A549 (cell line): Measurements from ENCODE around the gene MTF2. TPM values are rescaled to one million over a fixed set of nuclear protein-coding genes. Genes with fewer than 3 reads are reported as not detected.

ENCODE experiments used
- ATAC-seq, 2 experiments: fragments of 200-7000 bp in 1 of 2; fragments of >200 bp in 1 of 2; cut with Nextera tagmentation in 1 of 2; cut with Tn5 transposase in 1 of 2; 3 replicates each; pipeline versions ENCODE4 v1.8.0 to v1.9.1; 2018 to 2020; ENCODE audit warnings: mild to moderate bottlenecking in 1 of 2, moderate library complexity in 1 of 2
- CTCF ChIA-PET: fragments of 300-600 bp; sonication (Branson Sonifier 250); formaldehyde crosslinking; extraction: SDS; loops from one replicate; lab custom pipeline; 2021; ENCODE audit warnings: antibody characterized with exemption, inconsistent platforms; lab: Yijun Ruan, JAX
- POLR2A ChIA-PET: fragments of 350-600 bp; formaldehyde crosslinking; extraction: SDS; loops from one replicate; lab custom pipeline; 2021; ENCODE audit warnings: antibody characterized with exemption, inconsistent platforms; lab: Yijun Ruan, JAX
- DNase-seq, 2 experiments: peaks; one replicate each; pipeline versions ENCODE4 v3.0.0 to v3.0.0-alpha.2; 2011 to 2016; ENCODE audit warnings: low read depth in 1 of 2, low spot score in 1 of 2
- FAIRE-seq: peaks from 2 replicates; lab custom pipeline; 2011; peaks lifted over from hg19 to GRCh38; lab: Jason Lieb, UNC
- H3K27ac ChIP-seq, 2 experiments: fragments of >200 bp; sonication (Bioruptor Twin); formaldehyde crosslinking; 3 replicates each; pipeline ENCODE4 v1.5.1; 2016 to 2017
- H3K4me1 ChIP-seq: fragments of >200 bp; sonication (Bioruptor Twin); formaldehyde crosslinking; 3 replicates; pipeline ENCODE4 v1.6.1; 2016
- H3K4me2 ChIP-seq: fragments of >200 bp; sonication (Bioruptor Twin); formaldehyde crosslinking; 3 replicates; pipeline ENCODE4 v1.6.1; 2016
- H3K4me3 ChIP-seq: fragments of >200 bp; sonication (Bioruptor Twin); formaldehyde crosslinking; 3 replicates; pipeline ENCODE4 v1.5.1; 2016
- H3K9me3 ChIP-seq: fragments of >200 bp; sonication (Bioruptor Twin); formaldehyde crosslinking; 3 replicates; pipeline ENCODE4 v1.6.1; 2016
- ATOH8 ChIP-seq: fragments of 250-450 bp; sonication (Bioruptor Pico); IDR thresholded peaks from 2 replicates; pipeline ENCODE4 v1.5.0; 2020; ENCODE audit warnings: low read depth, mild to moderate bottlenecking, moderate library complexity
- BCL3 ChIP-seq: fragments of >200 bp; sonication (Bioruptor Twin); formaldehyde crosslinking; IDR thresholded peaks from 3 replicates; pipeline ENCODE4 v1.6.1; 2016
- CBX2 ChIP-seq: fragments of 200-600 bp; sonication (generic); IDR thresholded peaks from 2 replicates; pipeline ENCODE4 v1.6.1; 2016; ENCODE audit warnings: low read depth, mild to moderate bottlenecking, borderline replicate concordance
- CBX8 ChIP-seq: fragments of 200-600 bp; sonication (generic); IDR thresholded peaks from 2 replicates; pipeline ENCODE4 v1.6.1; 2016
- CHD2 ChIP-seq: fragments of 150-350 bp; IDR thresholded peaks from 2 replicates; pipeline ENCODE4 v1.6.1; 2014; ENCODE audit warnings: low read length; ENCODE audit not compliant: partially characterized antibody
- CHD4 ChIP-seq: fragments of 200-600 bp; sonication (generic); IDR thresholded peaks from 2 replicates; pipeline ENCODE4 v1.6.1; 2016; ENCODE audit warnings: antibody characterized with exemption, mild to moderate bottlenecking, borderline replicate concordance
- CTCF ChIP-seq: fragments of >200 bp; sonication (Bioruptor Twin); formaldehyde crosslinking; IDR thresholded peaks from 3 replicates; pipeline ENCODE4 v1.5.1; 2016
- ELK1 ChIP-seq: fragments of 150-350 bp; IDR thresholded peaks from 2 replicates; pipeline ENCODE4 v1.6.1; 2014; ENCODE audit warnings: low read depth, mild to moderate bottlenecking, low read length
- EP300 ChIP-seq, 2 experiments: fragments of >200 bp; sonication (Bioruptor Twin); formaldehyde crosslinking; IDR thresholded peaks; 2 replicates in 1 of 2; 3 replicates in 1 of 2; pipeline ENCODE4 v1.6.1; 2016 to 2017
- HOXA7 ChIP-seq: fragments of 250-450 bp; sonication (Bioruptor Pico); IDR thresholded peaks from 2 replicates; pipeline ENCODE4 v1.5.0; 2020; ENCODE audit warnings: mild to moderate bottlenecking, moderate library complexity
- JUN ChIP-seq, 2 experiments: fragments of >200 bp; sonication (Bioruptor Twin); formaldehyde crosslinking; IDR thresholded peaks; 2 replicates in 1 of 2; 3 replicates in 1 of 2; pipeline ENCODE4 v1.6.1; 2016 to 2017
- JUNB ChIP-seq: fragments of >200 bp; sonication (Bioruptor Twin); formaldehyde crosslinking; IDR thresholded peaks from 2 replicates; pipeline ENCODE4 v1.6.1; 2016
- KDM5A ChIP-seq: fragments of 200-600 bp; sonication (generic); IDR thresholded peaks from 2 replicates; pipeline ENCODE4 v1.6.1; 2016; ENCODE audit warnings: antibody characterized with exemption, mild to moderate bottlenecking
- MAZ ChIP-seq: fragments of 150-350 bp; IDR thresholded peaks from 2 replicates; pipeline ENCODE4 v1.6.1; 2014; ENCODE audit warnings: antibody characterized with exemption, low read depth, low read length, borderline replicate concordance
- NR3C1 ChIP-seq: fragments of >200 bp; sonication (Bioruptor Twin); formaldehyde crosslinking; IDR thresholded peaks from 3 replicates; pipeline ENCODE4 v1.6.1; 2017
- POLR2A ChIP-seq: IDR thresholded peaks from 2 replicates; pipeline ENCODE4 v1.6.1; 2012; ENCODE audit warnings: mild to moderate bottlenecking, low read length
- POLR2AphosphoS2 ChIP-seq: conservative IDR thresholded peaks from 2 replicates; pipeline ENCODE4 v1.6.1; 2012; ENCODE audit warnings: low read length, improper control_type of control experiment, inconsistent platforms
- RAD21 ChIP-seq, 2 experiments: fragments of >200 bp in 1 of 2; sonication (Bioruptor Twin) in 1 of 2; formaldehyde crosslinking in 1 of 2; IDR thresholded peaks in 1 of 2; conservative IDR thresholded peaks in 1 of 2; 2 replicates in 1 of 2; 3 replicates in 1 of 2; pipeline ENCODE4 v1.6.1; 2012 to 2018; ENCODE audit warnings: inconsistent platforms in 1 of 2
- RARB ChIP-seq: fragments of 250-450 bp; sonication (Bioruptor Pico); IDR thresholded peaks from 2 replicates; pipeline ENCODE4 v1.8.0; 2021; ENCODE audit warnings: mild to moderate bottlenecking, moderate library complexity
- REST ChIP-seq: fragments of 200-600 bp; sonication (generic); IDR thresholded peaks from 2 replicates; pipeline ENCODE4 v1.6.1; 2016; ENCODE audit warnings: antibody characterized with exemption, mild to moderate bottlenecking, moderate library complexity
- RFX5 ChIP-seq: fragments of 450-650 bp; IDR thresholded peaks from 2 replicates; pipeline ENCODE4 v1.7.1; 2014; ENCODE audit warnings: antibody characterized with exemption, mild to moderate bottlenecking, moderate library complexity
- RNF2 ChIP-seq: fragments of 200-600 bp; sonication (generic); IDR thresholded peaks from 2 replicates; pipeline ENCODE4 v1.6.1; 2016; ENCODE audit warnings: low read depth, mild to moderate bottlenecking, antibody characterized with exemption, moderate library complexity, borderline replicate concordance
- ZC3H11A ChIP-seq: fragments of 450-650 bp; IDR thresholded peaks from 2 replicates; pipeline ENCODE4 v1.6.1; 2014; ENCODE audit warnings: antibody characterized with exemption, mild to moderate bottlenecking
- ZFP36 ChIP-seq: fragments of 450-650 bp; IDR thresholded peaks from 2 replicates; pipeline ENCODE4 v1.6.1; 2014; ENCODE audit warnings: borderline replicate concordance; ENCODE audit not compliant: partially characterized antibody
- WGBS: methylation state at CpG from one replicate; pipeline ENCODE4 v1.1.6; 2017; ENCODE audit errors: missing lambda C conversion rate; 5-methylcytosine and 5-hydroxymethylcytosine counted together
- polyA plus RNA-seq, 4 experiments: library from polyadenylated mRNA; depleted of rRNA in 3 of 4; stranded (reverse); fragments of >200 nt; fragmentation: RNase III in 1 of 4; extraction: RNeasy Plus Mini Kit Qiagen cat#74134 plus additional on column Dnase treatment in 1 of 4; gene quantifications; 2 replicates in 3 of 4; 3 replicates in 1 of 4; pipeline ENCODE4 v1.2.3, GENCODE V29; 2011 to 2017

Gene MTF2
- polyA plus RNA-seq, 2 of the 4 experiments (the other 2 are of a cell fraction), result 14.3 to 31.2 TPM

- ATAC-seq, result peak; percentile 66 to 67; a peak in 5 of 6 replicates
- peak overlapping the region; percentile 86 for H3K4me3 ChIP-seq
- DNase-seq, result peak; percentile 41 to 64
- H3K4me2 ChIP-seq, result peak overlapping the region; percentile 84
- H3K27ac ChIP-seq, result peak overlapping the region; percentile 88 to 96
- no peaks in the 10 kb centered on the region for H3K9me3 ChIP-seq
- POLR2A ChIA-PET, result interaction anchor here (1.4 to 2.5 kb wide), 4 partner anchors 13 to 265 kb away, joined by 5 to 13 read pairs (median 9); partner anchors contain the start of genes DIPK1A, DR1 and RPL5
- WGBS, result 2% methylated on average over 5 of the region's 5 CpGs
- no peak for TF ChIP-seq JUNB
- no peak for TF ChIP-seq CHD4
- TF ChIP-seq CTCF, result peak; percentile 51
- TF ChIP-seq REST, result no peak
- TF ChIP-seq RARB, result no peak
- TF ChIP-seq JUN (IDR thresholded peaks at IDR 0.05), result no peak
- peak; percentile 66; the same call in 1 of the 2 replicates for TF ChIP-seq KDM5A
- no peak for TF ChIP-seq ZFP36
- TF ChIP-seq RFX5, result no peak
- TF ChIP-seq RNF2, result no peak
- no peak for TF ChIP-seq MAZ
- TF ChIP-seq CBX8, result no peak
- no peak for TF ChIP-seq CBX2
- TF ChIP-seq RAD21 (conservative IDR thresholded peaks at IDR 0.05 in 1 of 2, IDR thresholded peaks at IDR 0.05 in 1 of 2), result peak; percentile 43 to 47; a peak in 3 of 5 replicates
- CTCF ChIA-PET, result interaction anchor here (0.6 to 1.7 kb wide), 8 partner anchors 17 to 242 kb away, joined by 3 to 5 read pairs (median 3); no protein-coding TSS in a partner anchor
- peaks cover 19% of the 10 kb centered on the region; the same call in 2 of the 3 replicates for H3K4me1 ChIP-seq
- no peak for FAIRE-seq
These were observed 1.2 kb downstream of the MTF2 start for GRCh38 chr1:93080179-93080823.

- FAIRE-seq (no peak), DNase-seq (no peak), ATAC-seq (no peak)
- ChIA-PET POLR2A (no interaction called here), CTCF (interaction anchor here (1.6 kb wide), 1 partner anchor 57 kb away, joined by 3 read pairs; no protein-coding TSS in a partner anchor)
- no peaks in the 10 kb centered on the region for H3K9me3 ChIP-seq
- H3K4me1 ChIP-seq, result peaks cover 19% of the 10 kb centered on the region; the same call in 2 of the 3 replicates
- peak overlapping the region; percentile 84 for H3K4me2 ChIP-seq
- H3K27ac ChIP-seq, result no peak overlapping the region
- no peak overlapping the region; the same call in 2 of the 3 replicates for H3K4me3 ChIP-seq
- TF ChIP-seq BCL3 (no peak), HOXA7 (CRISPR knock-in tag) (no peak), ATOH8 (CRISPR knock-in tag) (no peak), CHD4 (no peak), NR3C1 (no peak), REST (no peak), ZC3H11A (no peak), POLR2AphosphoS2 (no peak), CHD2 (no peak), EP300 (IDR thresholded peaks at IDR 0.05) (no peak), KDM5A (no peak), ELK1 (no peak), POLR2A (no peak)
These were observed 2.6 kb downstream of the MTF2 start for GRCh38 chr1:93081716-93082115.
